GM23338 (cell line): ENCODE data around the gene CCS. TPM values are rescaled to one million over a fixed set of nuclear protein-coding genes. Genes with fewer than 3 reads are reported as not detected.

Experiments used
- ATAC-seq: fragments of 200-7000 bp; cut with Tn5 transposase; 3 replicates; pipeline ENCODE4 v1.9.1; 2020
- DNase-seq: peaks from one replicate; pipeline ENCODE4 v3.0.0-alpha.2; 2015; ENCODE audit warnings: low spot score
- H2AFZ ChIP-seq: fragments of 200-600 bp; sonication (generic); 2 replicates; pipeline ENCODE4 v1.8.0; 2016; ENCODE audit warnings: antibody characterized with exemption, mild to moderate bottlenecking, moderate library complexity
- H3F3A ChIP-seq: fragments of 200-600 bp; sonication (generic); replicated peaks from 2 replicates; pipeline ENCODE4 v1.8.0; 2017; ENCODE audit warnings: antibody characterized with exemption, mixed run types, low read depth
- H3K27ac ChIP-seq: fragments of 200-600 bp; sonication (generic); 2 replicates; pipeline ENCODE4 v1.6.1; 2016; ENCODE audit warnings: low read depth
- H3K27me3 ChIP-seq: fragments of 200-600 bp; sonication (generic); 2 replicates; pipeline ENCODE4 v1.8.0; 2016; ENCODE audit warnings: mild to moderate bottlenecking, mixed run types, moderate library complexity; ENCODE audit not compliant: insufficient read depth
- H3K36me3 ChIP-seq: fragments of 200-600 bp; sonication (generic); 2 replicates; pipeline ENCODE4 v1.8.0; 2016; ENCODE audit warnings: mild to moderate bottlenecking; ENCODE audit not compliant: insufficient read depth
- H3K4me1 ChIP-seq: fragments of 200-600 bp; sonication (generic); 2 replicates; pipeline ENCODE4 v1.8.0; 2016; ENCODE audit warnings: mild to moderate bottlenecking, moderate library complexity; ENCODE audit not compliant: insufficient read depth
- H3K4me2 ChIP-seq: fragments of 200-600 bp; sonication (generic); 2 replicates; pipeline ENCODE4 v1.7.1; 2017; ENCODE audit warnings: mixed run types
- H3K4me3 ChIP-seq: fragments of 200-600 bp; sonication (generic); 2 replicates; pipeline ENCODE4 v1.6.1; 2016; ENCODE audit warnings: mixed run types
- H3K79me2 ChIP-seq: fragments of 200-600 bp; sonication (generic); replicated peaks from 2 replicates; pipeline ENCODE4 v1.8.0; 2017; ENCODE audit warnings: mild to moderate bottlenecking; ENCODE audit not compliant: insufficient read depth
- H3K9me2 ChIP-seq: fragments of 200-600 bp; sonication (generic); 2 replicates; pipeline ENCODE4 v1.8.0; 2017; ENCODE audit not compliant: insufficient read depth
- H4K20me1 ChIP-seq: fragments of 200-600 bp; sonication (generic); replicated peaks from 2 replicates; pipeline ENCODE4 v1.8.0; 2017; ENCODE audit warnings: mild to moderate bottlenecking; ENCODE audit not compliant: insufficient read depth
- H3K27ac Mint-ChIP-seq: 2 replicates; pipeline ENCODE4 v1.8.0; 2020; ENCODE audit warnings: inconsistent platforms, mild to moderate bottlenecking, moderate library complexity, mixed read lengths
- H3K27me3 Mint-ChIP-seq: 3 replicates; pipeline ENCODE4 v1.8.0; 2022; ENCODE audit warnings: low read depth, mild to moderate bottlenecking, moderate library complexity, mixed read lengths, inconsistent platforms; ENCODE audit not compliant: insufficient read depth, poor library complexity
- H3K36me3 Mint-ChIP-seq: 3 replicates; pipeline ENCODE4 v1.8.0; 2021; ENCODE audit warnings: low read depth, mild to moderate bottlenecking, inconsistent platforms, moderate library complexity, mixed read lengths
- H3K4me1 Mint-ChIP-seq: 3 replicates; pipeline ENCODE4 v1.8.0; 2020; ENCODE audit warnings: mild to moderate bottlenecking, inconsistent platforms, mixed read lengths
- H3K4me3 Mint-ChIP-seq: 3 replicates; pipeline ENCODE4 v1.8.0; 2021; ENCODE audit warnings: moderate library complexity, mild to moderate bottlenecking, inconsistent platforms, mixed read lengths
- H3K9me3 Mint-ChIP-seq: 3 replicates; pipeline ENCODE4 v1.8.0; 2020; ENCODE audit warnings: moderate library complexity, mild to moderate bottlenecking, inconsistent platforms, mixed read lengths
- CREB1 ChIP-seq: fragments of 250-450 bp; sonication (Bioruptor Pico); IDR thresholded peaks from 2 replicates; pipeline ENCODE4 v1.5.0; 2020; ENCODE audit warnings: low read depth, mild to moderate bottlenecking, moderate library complexity
- CTCF ChIP-seq, 2 experiments: fragments of 200-600 bp in 1 of 2; sonication (generic) in 1 of 2; conservative IDR thresholded peaks; 2 replicates each; pipeline versions ENCODE4 v1.5.1 to v1.6.1; 2016 to 2017; ENCODE audit warnings: antibody characterized with exemption in 2 of 2, low read depth in 2 of 2, mild to moderate bottlenecking in 2 of 2, moderate library complexity in 1 of 2
- ETS1 ChIP-seq: IDR thresholded peaks from 2 replicates; pipeline ENCODE4 v1.6.1; 2016; ENCODE audit warnings: antibody characterized with exemption
- JUNB ChIP-seq: IDR thresholded peaks from one replicate; pipeline ENCODE4 v1.6.1; 2016; ENCODE audit warnings: antibody characterized with exemption; ENCODE audit not compliant: unreplicated experiment
- NANOG ChIP-seq: IDR thresholded peaks from 2 replicates; pipeline ENCODE4 v1.6.1; 2016; ENCODE audit warnings: antibody characterized with exemption, borderline replicate concordance
- POLR2AphosphoS5 ChIP-seq: IDR thresholded peaks from 2 replicates; pipeline ENCODE4 v1.6.1; 2016; ENCODE audit warnings: antibody characterized with exemption, low read depth
- REST ChIP-seq: IDR thresholded peaks from one replicate; pipeline ENCODE4 v1.6.1; 2018; ENCODE audit warnings: antibody characterized with exemption; ENCODE audit not compliant: unreplicated experiment
- long read RNA-seq: library from polyadenylated mRNA; unstranded; transcript quantifications from one replicate; pipeline ENCODE4 v2.0.0, GENCODE V29; 2020; ENCODE audit not compliant: unreplicated experiment
- polyA plus RNA-seq: library from polyadenylated mRNA; unstranded; fragments of >200 nt; fragmentation: Nextera tagmentation; extraction: Ambion mirVana; gene quantifications from 2 replicates; pipeline ENCODE4 v1.2.1, GENCODE V29; 2016
- total RNA-seq: library from RNA; depleted of rRNA; stranded (reverse); fragments of >200 nt; shearing (Covaris generic); gene quantifications from 2 replicates; pipeline ENCODE4 v1.2.3, GENCODE V29; 2014; rRNA removed

The CCS gene
- total RNA-seq (36.1 and 39.1 TPM in 2 replicates), polyA plus RNA-seq (53.2 and 60.7 TPM in 2 replicates)
- long read RNA-seq, transcript CCS-205 (7 exons, 1,196 nt) = minor isoform, 10 of 37 reads
- long read RNA-seq, transcript CCS-208 (8 exons, 1,430 nt) = major isoform, 18 of 37 reads
- long read RNA-seq, partial matches to known transcripts = 1 of 37 reads
- long read RNA-seq, other reads (novel, unspliced or antisense) = 4 of 37 reads

GRCh38 chr11:66592457-66593302 is at the start of gene CCS, which contains the start of gene CCDC87:
Gene CCS (plus strand): TSS chr11:66593185. CDS start chr11:66593262, 77 bp downstream.
Gene CCDC87 (minus strand): TSS chr11:66593063. CDS start chr11:66593015, 48 bp downstream.
- H3K4me1 Mint-ChIP-seq = peaks cover 12% of the 10 kb centered on the region
- peak; percentile 94 for ATAC-seq
- Histone ChIP-seq H3K27ac (peak within 1 kb of the TSS; percentile 80; the same call in 1 of the 2 replicates), H2AFZ (peak within 1 kb of the TSS; percentile 97), H3K4me3 (peak within 1 kb of the TSS; percentile 67), H3F3A (0 out of 2 replicates have a peak, but pooled peaks cover 10% of the 10 kb centered on the region), H3K79me2 (no peaks in the 10 kb centered on the region; the same call in 1 of the 2 replicates), H3K4me2 (peak within 1 kb of the TSS; percentile 84), H3K27me3 (0 out of 2 replicates have a peak, but pooled peaks cover 7% of the 10 kb centered on the region), H3K9me2 (no peaks in the 10 kb centered on the region), H4K20me1 (no peaks in the 10 kb centered on the region), H3K36me3 (no peaks in the 10 kb centered on the region; the same call in 1 of the 2 replicates), H3K4me1 (peaks cover 10% of the 10 kb centered on the region; the same call in 1 of the 2 replicates)
- peak within 1 kb of the TSS; percentile 97 for H3K4me3 Mint-ChIP-seq
- DNase-seq = peak; percentile 96
- TF ChIP-seq POLR2AphosphoS5 (peak; percentile 99), CTCF (conservative IDR thresholded peaks at IDR 0.05; ENCODE audit: low read depth in 2 of 2) (peak; percentile 74 to 79), NANOG (no peak), ETS1 (peak; percentile 25; the same call in 1 of the 2 replicates), REST (no peak), CREB1 (peak; percentile 56), JUNB (no peak)
- H3K9me3 Mint-ChIP-seq = peaks cover 31% of the 10 kb centered on the region
- peaks cover 20% of the 10 kb centered on the region for H3K27me3 Mint-ChIP-seq
- H3K27ac Mint-ChIP-seq = peak within 1 kb of the TSS; percentile 97
- H3K36me3 Mint-ChIP-seq = peaks cover 15% of the 10 kb centered on the region; the same call in 2 of the 3 replicates
